ENCODE measurements around the gene SEC31A. TPM values are rescaled to one million over a fixed set of nuclear protein-coding genes. Genes with fewer than 3 reads are reported as not detected.
"Not testable (repeated sequence)": the region's sequence is repeated elsewhere in the genome, so short reads cannot be mapped to it uniquely, and the experiment has no call there.

SEC31A gene
- total RNA-seq, 4 donors from 2014 or later: 95.2 to 112 (median 105) TPM

DNA sequence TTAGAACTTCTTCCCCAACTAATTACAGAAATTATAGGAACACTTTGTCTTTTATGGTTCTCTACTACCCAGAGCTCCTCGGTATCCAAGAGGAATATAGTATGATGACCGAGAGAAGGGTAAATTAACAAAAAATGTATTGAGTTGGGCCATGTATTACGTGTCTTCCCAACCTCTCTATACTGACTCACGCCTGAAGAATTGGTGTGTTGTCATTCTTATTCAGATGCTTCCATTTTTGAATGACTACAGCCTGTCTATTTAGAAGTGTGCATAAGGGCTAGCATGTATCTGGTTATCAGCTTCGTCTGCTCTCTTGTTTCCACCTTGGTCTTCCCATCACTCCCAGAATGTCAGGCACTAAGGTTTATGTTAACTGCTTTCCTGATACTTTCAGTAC, 67.9 kb downstream of the SEC31A start:
- H3K9me3 ChIP-seq: no peaks in the 10 kb centered on the region

DNA sequence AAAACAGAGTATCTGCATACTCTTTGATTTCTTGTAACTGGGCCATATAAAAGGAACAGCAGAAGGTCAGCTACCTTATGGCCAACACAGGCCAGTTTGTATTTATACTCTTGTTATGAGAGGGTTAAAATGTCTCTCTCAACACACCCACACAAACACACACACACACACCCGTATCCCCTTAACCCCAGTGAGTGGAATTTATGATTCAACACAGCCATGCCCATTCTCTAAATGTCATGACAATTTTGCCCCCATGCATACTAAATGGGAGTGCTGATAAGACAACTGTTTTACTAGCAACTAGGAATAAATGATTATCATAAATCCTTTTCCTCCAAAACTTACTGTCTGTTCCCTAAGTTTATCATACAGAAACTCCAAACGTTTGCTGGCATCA, 70.3 kb downstream of the SEC31A start:
- in situ Hi-C loops (cut with MboI; ENCODE audit: low sequenced_read_pairs in 4 of 4): no loop called here
- H3K4me3 ChIP-seq: no peak overlapping the region
- DNase-seq (no peak), ATAC-seq (no peak)
- TF ChIP-seq, protein P1, sequence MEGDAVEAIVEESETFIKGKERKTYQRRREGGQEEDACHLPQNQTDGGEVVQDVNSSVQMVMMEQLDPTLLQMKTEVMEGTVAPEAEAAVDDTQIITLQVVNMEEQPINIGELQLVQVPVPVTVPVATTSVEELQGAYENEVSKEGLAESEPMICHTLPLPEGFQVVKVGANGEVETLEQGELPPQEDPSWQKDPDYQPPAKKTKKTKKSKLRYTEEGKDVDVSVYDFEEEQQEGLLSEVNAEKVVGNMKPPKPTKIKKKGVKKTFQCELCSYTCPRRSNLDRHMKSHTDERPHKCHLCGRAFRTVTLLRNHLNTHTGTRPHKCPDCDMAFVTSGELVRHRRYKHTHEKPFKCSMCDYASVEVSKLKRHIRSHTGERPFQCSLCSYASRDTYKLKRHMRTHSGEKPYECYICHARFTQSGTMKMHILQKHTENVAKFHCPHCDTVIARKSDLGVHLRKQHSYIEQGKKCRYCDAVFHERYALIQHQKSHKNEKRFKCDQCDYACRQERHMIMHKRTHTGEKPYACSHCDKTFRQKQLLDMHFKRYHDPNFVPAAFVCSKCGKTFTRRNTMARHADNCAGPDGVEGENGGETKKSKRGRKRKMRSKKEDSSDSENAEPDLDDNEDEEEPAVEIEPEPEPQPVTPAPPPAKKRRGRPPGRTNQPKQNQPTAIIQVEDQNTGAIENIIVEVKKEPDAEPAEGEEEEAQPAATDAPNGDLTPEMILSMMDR (IDR thresholded peaks at IDR 0.05 in 4 of 5, conservative IDR thresholded peaks at IDR 0.05 in 1 of 5): no peak
- no peak for TF ChIP-seq POLR2A (IDR thresholded peaks at IDR 0.05)
- no peaks in the 10 kb centered on the region for H3K4me1 ChIP-seq
- no peak overlapping the region for H3K27ac ChIP-seq
- intact Hi-C loops (cut with DNase I; ENCODE audit: low total_unique reads): no loop called here
- peaks cover 5 to 91% of the 10 kb centered on the region in 2 donors for H3K36me3 ChIP-seq
- H3K27me3 ChIP-seq: no peaks in the 10 kb centered on the region
- no peaks in the 10 kb centered on the region for H3K9me3 ChIP-seq

More for the DNA sequence above, 67.9 kb downstream of the SEC31A start:
- no peak overlapping the region for H3K4me3 ChIP-seq
- in situ Hi-C loops (cut with MboI; ENCODE audit: low sequenced_read_pairs in 4 of 4) (no loop called here), intact Hi-C loops (cut with DNase I; ENCODE audit: low total_unique reads) (no loop called here)
- H3K27ac ChIP-seq: no peak overlapping the region
- H3K4me1 ChIP-seq: no peaks in the 10 kb centered on the region
- TF ChIP-seq POLR2A (IDR thresholded peaks at IDR 0.05): no peak
- no peak for ATAC-seq
- peaks cover 11 to 99% of the 10 kb centered on the region in 2 donors for H3K36me3 ChIP-seq
- no peaks in the 10 kb centered on the region for H3K27me3 ChIP-seq
- DNase-seq: no peak

DNA sequence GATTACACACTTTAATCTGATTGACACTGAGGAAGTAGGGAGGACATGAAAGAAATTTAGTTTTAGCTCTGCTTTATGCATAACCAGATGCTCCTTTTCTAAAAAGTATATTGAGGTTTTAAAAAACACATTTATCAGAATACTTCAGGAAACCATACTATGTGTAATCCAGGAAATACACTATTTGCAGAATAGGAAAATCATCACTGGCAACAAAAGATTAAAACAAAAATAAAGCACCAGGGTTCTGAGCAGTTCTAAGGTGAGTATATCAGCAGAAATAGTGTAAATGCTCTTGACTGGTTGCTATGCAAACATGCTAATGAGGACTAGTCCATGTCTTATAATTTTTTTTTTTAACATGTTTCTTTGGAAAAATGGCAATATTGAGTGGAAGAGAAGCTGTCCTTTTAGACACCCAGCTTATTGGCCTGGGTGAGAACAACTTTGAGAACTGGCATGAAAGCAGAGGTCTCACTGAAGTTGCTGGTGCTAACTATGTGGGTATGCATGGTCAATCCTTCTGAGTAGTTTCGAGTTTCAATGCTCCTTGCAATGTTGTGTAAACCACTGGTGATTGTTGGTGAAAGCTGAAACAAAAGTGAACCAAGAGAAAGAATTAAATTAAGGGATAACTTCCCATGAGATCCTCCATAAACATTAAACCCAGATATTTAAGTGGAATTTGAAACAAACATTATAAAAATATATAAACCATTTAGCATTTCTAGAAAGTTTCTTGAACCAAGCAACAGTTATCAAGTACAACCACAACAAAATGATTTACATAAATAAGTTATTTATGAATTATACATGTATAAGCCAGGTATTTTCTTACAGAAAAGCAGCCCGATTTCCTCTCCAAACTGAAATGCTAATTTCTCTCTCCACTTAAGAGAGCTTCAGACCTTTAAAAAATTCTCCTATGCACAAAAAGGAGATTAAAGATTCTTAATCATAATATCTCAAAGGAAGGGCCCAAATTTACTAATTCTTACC, 72.0 kb downstream of the SEC31A start:
- H3K4me1 ChIP-seq: no peaks in the 10 kb centered on the region
- no peaks in the 10 kb centered on the region for H3K27me3 ChIP-seq
- intact Hi-C loops (cut with DNase I; ENCODE audit: low total_unique reads): no loop called here
- no peak overlapping the region for H3K4me3 ChIP-seq
- H3K9me3 ChIP-seq: no peaks in the 10 kb centered on the region
- H3K27ac ChIP-seq: no peak overlapping the region
- H3K36me3 ChIP-seq: peaks cover 5 to 74% of the 10 kb centered on the region in 2 donors
- in situ Hi-C loops (cut with MboI; ENCODE audit: low sequenced_read_pairs in 4 of 4): no loop called here
- ATAC-seq (no peak), DNase-seq (no peak)
- TF ChIP-seq, protein P1 (IDR thresholded peaks at IDR 0.05 in 4 of 5, conservative IDR thresholded peaks at IDR 0.05 in 1 of 5): no peak
- TF ChIP-seq POLR2A (IDR thresholded peaks at IDR 0.05): no peak

DNA sequence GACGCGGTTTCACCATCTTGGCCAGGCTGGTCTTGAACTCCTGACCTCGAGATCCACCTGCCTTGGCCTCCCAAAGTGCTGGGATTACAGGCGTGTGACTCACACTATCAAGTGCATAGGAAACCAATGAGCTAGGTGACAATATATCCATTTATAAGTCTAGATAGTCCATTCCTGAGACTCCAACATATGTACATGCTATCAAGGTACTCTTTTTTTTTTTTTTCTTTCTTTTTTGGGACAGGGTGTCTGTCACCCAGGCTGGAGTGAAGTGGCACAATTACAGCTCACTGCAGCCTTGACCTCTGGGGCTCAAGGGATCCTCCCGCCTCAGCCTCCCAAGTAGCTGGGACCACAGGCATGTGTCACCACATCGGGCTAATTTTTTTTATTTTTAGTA, 74.1 kb downstream of the SEC31A start:
- H3K9me3 ChIP-seq; DNase-seq; intact Hi-C loops (cut with DNase I; ENCODE audit: low total_unique reads); H3K4me3 ChIP-seq; H3K27ac ChIP-seq; H3K4me1 ChIP-seq; ATAC-seq; in situ Hi-C loops (cut with MboI; ENCODE audit: low sequenced_read_pairs in 4 of 4); H3K27me3 ChIP-seq: not testable (repeated sequence)
- peaks cover 5 to 53% of the 10 kb centered on the region in 2 donors for H3K36me3 ChIP-seq

DNA sequence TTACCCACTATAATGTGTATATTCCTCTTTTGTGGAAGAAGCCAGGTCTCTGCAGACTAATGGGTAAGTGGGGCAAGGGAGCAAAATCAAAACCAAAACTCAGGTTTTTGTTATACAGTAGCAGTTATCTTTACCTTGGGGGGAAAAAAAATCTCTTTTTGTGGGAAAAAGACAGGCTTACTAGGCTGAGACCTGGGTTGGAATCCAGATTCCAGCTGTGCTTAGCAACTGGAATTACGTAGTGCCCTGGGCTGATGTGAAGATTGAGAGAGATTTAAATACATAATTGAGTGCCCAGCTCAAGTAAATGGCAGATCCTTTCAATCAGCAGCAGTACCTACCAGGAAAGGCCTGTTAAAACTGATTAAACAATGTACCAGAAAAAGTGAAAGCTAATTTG, 76.9 kb downstream of the SEC31A start:
- Histone ChIP-seq H3K27me3 (no peaks in the 10 kb centered on the region), H3K4me3 (no peak overlapping the region), H3K9me3 (no peaks in the 10 kb centered on the region), H3K27ac (no peak overlapping the region), H3K4me1 (no peaks in the 10 kb centered on the region), H3K36me3 (peaks cover 5 to 25% of the 10 kb centered on the region in 2 donors)
- DNase-seq (no peak), ATAC-seq (no peak)
- in situ Hi-C loops (cut with MboI; ENCODE audit: low sequenced_read_pairs in 4 of 4): no loop called here
- intact Hi-C loops (cut with DNase I; ENCODE audit: low total_unique reads): no loop called here
- TF ChIP-seq, protein P1 (IDR thresholded peaks at IDR 0.05 in 4 of 5, conservative IDR thresholded peaks at IDR 0.05 in 1 of 5): no peak
